Stimulated activated CD8-positive, alpha-beta memory T cell treated with anti-CD3 and anti-CD28 coated beads, Interleukin-12 subunit alpha, Interleukin-12 subunit beta, amount 100 ng/mL, for 24 hours (primary cell): Measurements from ENCODE around the gene ZNF205.
"Not testable (repeated sequence)": the region's sequence is repeated elsewhere in the genome, so short reads cannot be mapped to it uniquely, and the experiment has no call there.

Source experiments
- DNase-seq: peaks from one replicate; pipeline ENCODE4 v3.0.0-alpha.2; 2020; ENCODE audit errors: extremely low read depth

Gene ZNF205

DNA sequence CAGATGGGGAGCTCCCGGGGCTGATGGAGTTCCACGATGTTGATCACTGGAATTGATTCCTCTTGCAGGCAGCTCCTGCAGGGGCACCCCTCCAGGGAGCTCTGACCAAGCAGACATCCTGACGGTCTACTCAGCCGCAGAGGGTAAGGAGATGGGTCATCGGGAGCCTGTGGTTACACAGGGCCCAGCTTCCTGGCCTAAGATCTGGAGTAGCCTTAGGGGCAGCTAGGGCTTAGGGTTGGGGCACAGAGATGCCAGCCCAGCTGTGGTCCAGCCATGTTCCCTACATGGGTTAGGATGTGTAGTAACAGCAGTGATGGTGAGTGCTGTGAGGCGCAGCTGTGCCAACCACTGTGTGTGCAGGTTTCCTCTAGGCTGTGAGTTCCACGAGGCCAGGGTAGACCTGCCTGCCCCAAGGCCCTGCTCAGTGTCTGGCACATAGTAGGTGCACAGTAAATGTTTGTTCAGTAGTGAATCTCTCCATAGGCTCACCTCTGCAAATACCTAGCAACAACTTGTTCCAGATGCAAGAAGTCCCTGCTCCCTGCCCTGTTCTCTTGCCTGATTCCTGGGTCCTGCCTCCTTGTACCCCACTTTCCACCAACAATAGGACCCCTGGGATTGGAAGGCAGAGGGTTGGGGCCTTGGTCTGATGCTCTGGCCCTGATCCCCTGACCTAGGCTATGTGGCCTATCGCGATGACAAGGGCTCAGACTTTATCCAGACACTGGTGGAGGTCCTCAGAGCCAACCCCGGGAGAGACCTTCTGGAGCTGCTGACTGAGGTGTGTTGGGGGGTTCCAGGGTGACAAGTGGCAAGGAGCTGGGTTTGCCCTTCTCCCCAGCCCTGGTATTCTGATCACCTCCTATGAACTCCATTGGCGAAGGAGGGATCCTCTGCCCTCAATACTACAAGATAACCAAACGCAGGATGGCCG is 36.1 kb downstream of the ZNF205 start:
- DNase-seq = no peak

DNA sequence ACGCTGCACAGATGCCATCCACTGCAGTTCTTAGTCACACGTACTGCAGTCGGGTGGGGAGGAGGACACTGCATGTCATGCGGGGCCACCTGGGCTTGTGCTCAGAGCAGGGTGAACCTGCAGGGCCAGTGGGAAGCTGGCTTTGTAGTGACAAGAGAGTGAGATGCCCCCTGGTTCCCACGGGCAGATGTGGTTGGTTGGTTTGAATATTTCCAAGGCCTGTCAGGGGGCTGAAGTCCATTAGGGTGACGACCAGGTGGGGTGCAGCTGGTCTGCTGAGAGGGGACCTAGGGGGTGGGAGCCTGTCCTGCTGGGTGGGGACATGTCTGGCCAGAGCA is 36.8 kb downstream of the ZNF205 start:
- no peak for DNase-seq

DNA sequence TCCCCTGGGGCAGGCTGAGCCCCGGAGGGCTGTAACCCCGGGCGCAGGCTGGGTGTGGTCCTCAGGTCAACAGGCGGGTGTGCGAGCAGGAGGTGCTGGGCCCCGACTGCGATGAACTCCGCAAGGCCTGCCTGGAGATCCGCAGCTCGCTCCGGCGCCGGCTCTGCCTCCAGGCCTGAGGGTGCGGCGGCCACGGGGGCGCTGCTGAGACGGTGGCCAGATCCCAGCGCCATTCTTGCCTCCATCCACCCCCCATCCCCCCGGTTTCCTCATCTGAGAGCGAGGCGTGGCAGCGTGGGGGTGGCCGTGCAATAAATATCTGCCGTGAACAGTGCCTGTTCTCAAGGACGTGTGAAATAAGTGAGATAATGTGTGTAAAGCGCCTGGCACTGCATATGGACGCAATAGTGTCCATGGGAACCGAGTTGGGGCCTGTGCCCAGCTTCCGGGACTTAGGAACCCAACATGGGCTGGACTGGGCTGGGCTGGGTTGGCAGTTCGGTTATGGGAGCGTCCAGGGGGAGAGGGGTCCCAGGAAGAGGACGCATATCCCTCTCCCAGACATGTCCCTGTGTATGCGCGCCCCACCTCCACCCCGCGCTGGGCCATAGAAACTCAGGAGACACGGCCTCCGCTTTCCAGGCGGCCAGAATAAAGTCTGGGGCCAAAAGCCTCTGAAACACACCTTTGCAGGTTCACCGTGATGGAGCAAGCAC is 37.4 kb downstream of the ZNF205 start:
- no peak for DNase-seq

DNA sequence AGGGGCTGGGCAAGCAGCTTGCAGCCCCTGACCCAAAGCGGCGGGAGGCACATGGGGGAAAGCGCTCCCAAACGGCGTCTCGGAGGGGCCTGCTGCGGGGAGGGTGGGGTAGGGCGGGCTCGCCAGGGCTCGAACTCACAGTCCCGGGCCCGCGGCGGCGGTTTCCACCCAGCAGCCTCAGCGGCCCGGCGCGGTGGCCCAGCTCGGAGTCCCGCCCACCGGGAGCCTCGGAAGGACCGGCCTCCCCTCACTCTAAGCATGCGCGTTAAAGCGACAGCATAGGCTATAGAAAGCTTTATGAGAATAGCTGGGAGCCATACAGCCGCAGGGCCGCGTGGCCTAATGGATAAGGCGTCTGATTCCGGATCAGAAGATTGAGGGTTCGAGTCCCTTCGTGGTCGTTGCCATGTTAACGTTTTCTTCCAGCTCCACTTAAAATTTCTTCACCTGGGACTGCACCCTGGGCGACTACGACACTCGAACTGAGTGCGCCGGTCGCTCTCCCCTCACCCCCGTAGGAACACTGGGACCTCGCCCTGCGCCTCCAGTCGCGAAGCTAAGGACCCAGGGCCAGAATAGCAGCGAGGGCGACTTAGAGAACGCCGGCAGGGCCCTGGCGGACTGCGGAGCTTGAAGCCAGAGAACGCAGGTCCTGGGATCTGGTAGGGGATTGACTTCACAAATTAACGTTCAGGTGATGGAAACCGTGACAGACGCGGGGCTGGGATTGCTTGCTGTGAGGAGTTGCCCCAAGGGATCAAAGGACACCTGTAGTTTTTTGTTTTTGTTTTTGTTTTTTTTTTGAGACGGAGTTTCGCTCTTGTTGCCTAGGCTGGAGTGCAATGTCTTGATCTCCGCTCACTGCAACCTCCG is 38.2 kb downstream of the ZNF205 start:
- peak; percentile 91 for DNase-seq

DNA sequence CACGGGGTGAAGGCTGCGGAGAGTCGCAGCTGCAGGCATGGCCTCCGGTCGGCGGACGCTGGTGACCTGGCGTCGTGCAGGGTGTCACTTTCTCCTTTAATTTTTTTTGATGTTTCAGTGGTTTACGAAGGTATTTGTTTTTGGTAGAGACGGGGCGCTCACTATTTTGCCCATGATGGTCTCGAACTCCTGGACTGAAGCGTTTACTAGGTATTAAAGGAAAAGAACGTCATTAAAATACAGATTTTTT is 39.6 kb downstream of the ZNF205 start:
- no peak for DNase-seq

DNA sequence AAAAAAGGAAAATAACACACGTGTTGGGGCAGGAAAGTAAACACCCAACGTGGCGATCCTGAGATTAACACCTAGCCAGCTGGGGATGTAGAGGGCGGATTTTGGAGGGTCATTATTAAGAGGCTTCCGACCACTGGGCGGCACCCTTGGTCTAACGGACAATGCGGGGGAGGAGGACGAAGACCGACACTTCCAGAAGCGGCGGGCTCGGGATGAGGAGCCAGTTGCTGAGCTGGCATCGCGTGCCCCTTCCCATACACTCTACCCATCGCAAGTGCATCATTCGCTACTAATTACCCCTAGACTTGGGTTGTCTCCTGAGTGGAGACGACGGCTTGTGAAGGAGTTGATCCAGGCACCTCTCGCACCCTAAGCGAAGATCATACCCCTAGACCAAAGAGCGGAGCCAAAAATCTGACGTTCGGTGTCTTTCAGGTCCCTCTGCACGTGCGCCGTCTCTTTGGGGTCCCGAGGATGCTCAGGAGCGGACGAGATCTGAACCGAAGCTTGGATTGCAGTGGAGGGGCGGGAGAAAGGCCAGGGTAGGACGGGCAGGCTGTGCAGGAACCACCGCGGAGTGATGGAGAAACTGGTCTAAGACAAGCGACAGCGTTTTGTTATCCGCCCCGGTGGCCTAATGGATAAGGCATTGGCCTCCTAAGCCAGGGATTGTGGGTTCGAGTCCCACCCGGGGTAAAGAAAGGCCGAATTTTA is 40.0 kb downstream of the ZNF205 start:
- no peak for DNase-seq

DNA sequence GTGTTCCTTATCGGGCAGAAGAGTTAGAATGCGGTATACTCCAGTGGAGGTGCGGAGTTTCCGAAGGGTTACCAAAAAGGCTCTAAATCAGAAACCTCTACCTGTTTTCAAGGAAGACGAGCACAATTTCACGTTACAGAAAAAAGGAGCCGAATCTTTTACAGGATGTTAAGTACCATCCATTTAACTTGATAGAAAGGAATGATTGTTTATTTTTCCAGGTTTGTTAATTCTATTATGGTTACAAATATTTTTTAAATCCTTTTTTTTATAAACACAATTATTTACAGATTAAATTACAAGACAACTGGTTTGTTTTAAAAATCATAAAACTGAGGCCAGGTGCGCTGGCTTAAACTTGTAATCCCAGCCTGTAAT is 40.6 kb downstream of the ZNF205 start:
- DNase-seq = no peak

DNA sequence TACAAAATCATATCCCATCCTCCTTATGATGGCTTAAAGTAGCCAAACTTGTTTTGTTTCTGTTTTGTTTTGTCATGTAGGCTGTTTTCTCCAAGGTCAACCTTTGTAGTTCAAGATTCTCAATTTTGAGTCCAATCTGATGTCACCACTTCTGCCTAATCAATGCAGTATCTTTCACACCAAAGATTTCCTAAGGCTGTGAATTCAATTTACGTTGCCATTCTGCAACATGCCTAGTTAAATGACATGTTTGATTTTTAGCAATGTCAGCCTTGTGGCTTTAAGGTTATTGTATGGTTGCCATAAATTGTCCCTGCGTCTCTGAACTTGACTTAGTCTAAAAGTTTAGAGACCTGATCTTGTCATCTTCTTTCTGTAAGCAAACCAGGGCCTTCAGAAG is 42.8 kb downstream of the ZNF205 start:
- DNase-seq = no peak

DNA sequence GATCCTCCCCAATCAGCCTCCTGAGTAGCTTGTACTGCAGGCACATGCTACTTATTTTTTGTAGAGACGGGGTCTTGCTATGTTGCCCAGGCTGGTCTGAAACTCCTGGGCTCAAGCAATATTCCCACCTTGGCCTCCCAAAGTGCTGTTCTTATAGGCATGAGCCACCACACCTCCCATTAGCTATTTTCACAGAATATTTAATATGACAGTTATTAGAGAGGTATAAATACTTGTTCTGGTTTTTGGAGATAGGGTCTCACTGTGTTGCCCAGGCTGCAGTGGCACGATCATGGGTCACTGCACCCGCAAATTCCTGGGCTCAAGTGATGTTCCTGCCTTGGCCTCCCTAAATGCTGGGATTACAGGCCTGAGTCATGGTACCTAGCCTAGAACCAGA is 43.6 kb downstream of the ZNF205 start:
- no peak for DNase-seq

DNA sequence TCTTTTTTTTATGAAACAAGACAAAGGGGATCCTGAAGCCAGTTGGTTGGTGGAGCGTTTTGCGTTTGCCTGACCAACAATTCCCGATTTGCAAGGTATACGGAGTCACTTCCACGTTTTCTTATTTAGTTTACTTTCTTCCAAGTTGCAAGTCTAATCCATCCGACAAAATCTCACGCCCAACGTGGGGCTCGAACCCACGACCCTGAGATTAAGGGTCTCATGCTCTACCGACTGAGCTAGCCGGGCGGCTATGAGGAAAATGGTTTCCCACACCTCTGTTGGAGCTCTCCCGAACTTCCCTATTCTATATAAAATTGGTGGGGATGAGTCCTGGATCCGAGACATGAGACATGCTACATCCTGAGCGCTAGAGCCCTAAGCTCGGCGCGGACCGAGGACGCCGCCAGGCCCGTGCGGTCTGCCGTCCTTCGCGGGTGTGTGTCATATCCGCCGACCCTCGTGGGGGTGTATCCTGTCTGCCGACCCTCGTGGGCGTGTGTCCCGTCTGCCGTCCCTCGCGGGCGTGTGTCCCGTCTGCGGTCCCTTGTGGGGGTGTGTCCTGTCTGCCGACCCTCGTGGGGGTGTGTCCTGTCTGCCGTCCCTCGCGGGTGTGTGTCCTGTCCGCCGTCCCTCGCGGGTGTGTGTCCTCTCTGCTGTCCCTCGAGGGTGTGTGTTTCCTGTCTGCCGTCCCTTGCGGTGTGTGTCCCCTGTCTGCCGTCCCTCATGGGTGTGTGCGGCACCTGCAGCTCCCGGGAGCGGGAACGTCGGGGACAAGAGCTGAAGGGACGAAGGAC is 45.0 kb downstream of the ZNF205 start:
- DNase-seq = no peak

DNA sequence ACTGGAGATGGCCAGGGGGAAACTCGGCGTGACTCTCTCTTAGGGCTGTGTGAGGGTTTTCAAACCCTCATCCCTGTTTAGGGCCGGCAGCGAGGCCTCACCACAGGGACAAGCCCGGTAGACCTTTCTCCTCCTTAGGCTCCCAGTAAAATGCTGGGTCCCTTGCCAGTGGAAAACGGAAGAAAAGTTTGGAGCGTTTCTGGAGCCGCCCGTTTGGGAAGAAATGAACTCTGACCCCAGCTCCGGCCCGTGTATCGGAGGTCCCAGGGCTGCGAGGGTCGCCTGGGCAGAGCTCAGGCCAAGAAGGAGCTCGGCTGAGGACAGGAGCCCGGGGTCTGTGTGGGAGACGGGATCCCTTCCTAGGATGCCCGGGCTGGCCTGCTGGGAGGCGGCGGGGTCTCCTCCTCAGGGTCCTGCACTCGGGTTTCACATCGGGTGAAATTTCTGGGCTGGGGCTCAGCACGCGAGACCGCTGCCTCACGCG is 45.7 kb downstream of the ZNF205 start:
- DNase-seq = no peak

DNA sequence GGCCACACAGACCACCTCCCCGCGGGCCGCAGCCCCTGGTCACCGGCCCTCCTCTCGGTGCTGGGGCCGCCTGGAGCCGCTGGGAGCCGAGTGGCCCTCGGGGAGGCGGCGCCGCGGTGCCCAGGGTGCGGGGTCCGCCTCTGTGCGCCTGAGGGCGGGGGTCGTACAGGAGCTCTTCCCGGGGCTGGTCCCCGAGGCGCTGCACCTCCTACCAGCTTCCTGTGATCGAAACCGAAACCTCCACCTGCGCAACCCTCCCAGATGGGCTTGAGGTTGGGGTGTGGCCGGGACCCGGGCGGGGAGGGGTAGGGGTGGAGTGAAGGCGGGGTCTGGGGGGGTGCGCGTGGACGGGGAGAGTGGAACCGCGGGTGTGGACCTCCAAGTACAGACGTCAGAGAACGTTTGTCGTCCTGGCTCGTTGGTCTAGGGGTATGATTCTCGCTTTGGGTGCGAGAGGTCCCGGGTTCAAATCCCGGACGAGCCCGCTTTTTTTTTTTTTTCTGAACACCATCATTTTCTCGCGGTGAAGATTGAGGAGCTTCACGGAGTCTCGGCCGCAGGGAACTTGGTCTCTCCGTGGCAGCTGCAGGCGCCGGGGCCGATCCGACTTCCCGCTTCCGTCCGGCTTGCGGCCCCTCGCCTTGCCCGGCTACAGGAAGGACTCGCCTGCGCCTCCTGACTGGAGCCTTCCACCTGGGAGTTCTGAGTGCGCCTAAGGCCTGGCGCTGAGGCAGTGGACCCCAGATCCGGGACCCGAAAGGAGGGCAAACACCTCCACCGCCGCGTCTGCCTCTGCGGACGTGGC is 46.3 kb downstream of the ZNF205 start:
- peak; percentile 72 for DNase-seq

DNA sequence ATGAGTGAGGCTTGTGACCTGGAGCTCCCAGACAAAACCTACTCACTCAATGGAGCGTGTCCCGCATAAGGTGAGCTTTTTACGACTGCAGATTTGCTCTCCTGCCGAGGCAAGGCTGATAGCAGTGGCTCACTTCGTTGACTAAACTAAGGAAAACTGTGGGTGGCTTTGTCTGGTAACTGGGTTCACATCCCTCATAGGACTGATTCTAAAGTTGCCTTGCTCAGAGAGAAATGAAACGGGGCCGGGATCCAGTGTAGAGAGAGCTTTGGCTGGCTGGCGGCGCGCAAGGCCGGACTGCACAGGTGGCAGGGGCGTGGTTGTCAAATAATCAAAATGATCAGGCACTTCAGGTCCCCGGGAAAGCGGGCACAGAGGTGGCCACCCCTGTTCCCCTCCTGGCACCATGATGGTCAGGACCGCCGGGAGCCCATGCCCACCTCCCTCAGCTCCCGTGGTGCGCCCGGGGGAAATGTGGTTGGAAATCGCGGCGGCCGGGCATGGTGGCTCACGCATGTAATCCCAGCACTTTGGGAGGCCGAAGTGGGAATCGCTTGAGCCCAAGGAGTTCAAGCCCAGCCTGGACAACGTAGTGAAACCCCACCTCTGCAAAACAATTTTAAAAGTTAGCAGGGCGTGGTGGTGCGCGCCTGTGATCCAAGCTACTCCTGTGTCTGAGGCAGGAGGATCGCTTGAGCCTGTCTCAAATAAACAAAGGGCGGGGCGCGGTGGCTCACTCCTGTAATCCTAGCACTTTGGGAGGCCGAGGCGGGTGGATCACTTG is 49.0 kb downstream of the ZNF205 start:
- no peak for DNase-seq

DNA sequence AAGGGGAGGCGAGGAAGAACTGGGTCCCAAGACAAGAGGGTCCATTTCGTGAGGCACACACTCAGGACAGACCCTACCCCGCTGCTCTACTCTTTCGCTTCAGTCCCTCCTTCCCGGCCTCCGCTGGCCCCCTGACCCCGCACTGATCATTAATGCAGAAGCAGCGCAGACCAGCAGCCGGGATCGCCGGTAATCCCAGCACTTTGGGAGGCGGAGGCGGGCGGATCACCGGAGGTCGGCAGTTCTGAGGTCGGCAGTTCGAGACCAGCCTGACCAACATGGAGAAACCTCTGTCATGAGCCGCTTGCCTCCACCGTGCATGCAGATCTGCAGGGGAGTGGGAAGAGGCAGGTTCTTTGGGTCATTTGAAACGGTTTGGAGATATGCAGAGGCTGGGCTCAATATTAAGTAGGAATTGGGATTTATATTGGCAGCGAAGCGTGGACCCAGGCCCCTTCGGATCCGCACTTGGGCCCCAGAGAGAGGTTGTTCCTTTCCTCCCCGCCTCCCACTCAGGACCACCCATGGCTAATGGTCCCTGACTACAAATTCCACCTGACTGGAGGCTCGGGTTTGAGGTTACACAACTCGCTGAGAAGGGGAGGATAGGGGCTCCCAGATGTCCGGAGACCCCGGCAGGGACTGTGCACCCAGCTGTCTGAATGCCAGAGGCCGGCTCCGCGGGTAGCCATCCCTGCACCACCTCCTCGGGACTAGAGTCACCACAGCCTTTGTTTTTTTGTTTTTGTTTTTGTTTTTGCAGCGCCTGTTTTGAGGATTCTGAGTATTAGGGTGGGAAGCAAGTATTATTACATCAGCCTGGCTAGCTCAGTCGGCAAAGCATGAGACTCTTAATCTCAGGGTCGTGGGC is 52.0 kb downstream of the ZNF205 start:
- no peak for DNase-seq

DNA sequence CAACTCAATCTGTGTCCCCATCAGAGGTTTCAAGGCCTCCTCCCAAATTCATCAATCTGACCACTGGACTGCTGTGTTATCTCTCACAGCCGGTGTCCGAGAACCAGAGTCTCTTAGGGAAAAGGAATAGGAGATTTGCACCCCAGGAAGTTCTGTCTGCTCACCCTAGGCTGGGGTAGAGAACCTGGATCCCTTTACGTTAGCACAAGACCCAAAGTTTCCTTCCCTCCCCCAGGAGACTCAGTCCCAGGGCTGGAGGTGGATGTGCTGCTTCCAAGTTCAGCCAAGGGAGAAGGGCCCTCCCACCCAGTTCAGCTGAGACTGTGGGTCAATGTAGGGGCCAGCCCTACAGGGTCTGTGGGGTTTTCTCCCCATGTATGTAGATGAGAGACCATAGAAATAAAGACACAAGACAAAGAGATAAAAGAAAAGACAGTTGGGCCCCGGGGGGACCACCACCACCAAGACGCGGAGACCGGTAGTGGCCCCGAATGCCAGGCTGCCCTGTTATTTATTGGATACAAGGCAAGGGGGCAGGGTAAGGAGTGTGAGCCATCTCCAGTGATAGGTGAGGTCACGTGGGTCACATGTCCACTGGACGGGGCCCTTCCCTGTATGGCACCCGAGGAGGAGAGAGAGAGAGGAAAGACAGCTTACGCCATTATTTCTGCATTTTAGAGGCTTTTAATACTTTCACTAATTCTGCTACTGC is 52.9 kb downstream of the ZNF205 start:
- no peak for DNase-seq

DNA sequence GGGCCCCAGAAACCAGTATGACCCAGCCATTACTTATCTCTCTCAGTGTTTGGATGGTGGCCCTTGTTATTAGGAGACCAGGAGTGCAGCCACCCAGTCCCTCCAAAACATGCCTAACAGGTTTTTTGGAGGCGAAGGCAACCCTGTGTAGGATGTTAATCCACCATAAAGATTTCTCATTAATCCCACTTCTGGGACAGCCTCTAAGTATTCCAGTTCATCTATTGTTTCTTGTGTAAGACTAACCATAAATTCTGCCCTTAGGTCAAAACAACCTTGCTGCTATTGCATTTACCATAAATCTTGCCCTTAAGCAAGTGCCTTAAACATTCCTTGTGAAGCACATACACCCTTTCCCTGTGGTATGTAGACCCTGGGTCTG is 54.1 kb downstream of the ZNF205 start:
- DNase-seq = no peak

DNA sequence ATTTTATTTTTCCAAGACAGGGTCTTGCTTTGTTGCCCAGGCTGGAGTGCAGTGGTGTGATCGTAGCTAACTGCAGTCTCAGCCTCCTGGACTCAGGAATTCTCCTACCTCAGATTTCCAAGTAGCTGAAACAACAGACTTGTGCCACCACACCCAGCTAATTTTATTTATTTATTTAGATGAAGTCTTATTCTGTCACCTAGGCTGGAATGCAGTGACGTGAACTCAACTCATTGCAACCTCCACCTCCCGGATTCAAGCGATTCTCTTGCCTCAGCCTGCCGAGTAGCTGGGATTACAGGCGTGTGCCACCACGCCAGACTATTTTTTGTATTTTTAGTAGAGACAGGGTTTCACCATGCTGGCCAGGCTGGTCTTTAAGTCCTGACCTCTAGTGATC is 56.3 kb downstream of the ZNF205 start:
- not testable (repeated sequence) for DNase-seq
